Brain pericyte (primary cell): ENCODE results near the gene FBXL14.

Experiments
- DNase-seq: peaks from one replicate; pipeline ENCODE4 v3.0.0-alpha.2; 2012; ENCODE audit warnings: low read depth, low spot score

Gene FBXL14

GRCh38 chr12:1593174-1594005 lies 991 bp downstream of the FBXL14 start:
- DNase-seq = no peak

GRCh38 chr12:1592444-1593173 lies 1.8 kb downstream of the FBXL14 start:
- no peak for DNase-seq

- DNase-seq = no peak
Observed at GRCh38 chr12:1591543-1591942, 2.8 kb downstream of the FBXL14 start.

- DNase-seq = no peak
Observed at GRCh38 chr12:1591034-1591433, 3.3 kb downstream of the FBXL14 start.

- DNase-seq = no peak
Observed at GRCh38 chr12:1590221-1590979, 4.0 kb downstream of the FBXL14 start.

GRCh38 chr12:1588575-1588947 lies 5.8 kb downstream of the FBXL14 start:
- no peak for DNase-seq

GRCh38 chr12:1587927-1588574 lies 6.3 kb downstream of the FBXL14 start:
- no peak for DNase-seq

- no peak for DNase-seq
Observed at GRCh38 chr12:1584326-1584725, 10.1 kb downstream of the FBXL14 start.

- DNase-seq = no peak
Observed at GRCh38 chr12:1583421-1584078, 10.8 kb downstream of the FBXL14 start.

- no peak for DNase-seq
Observed at GRCh38 chr12:1582709-1583050, 11.7 kb downstream of the FBXL14 start.

- DNase-seq = no peak
Observed at GRCh38 chr12:1581973-1582708, 12.2 kb downstream of the FBXL14 start.

GRCh38 chr12:1580526-1580925 lies 13.9 kb downstream of the FBXL14 start:
- no peak for DNase-seq

- no peak for DNase-seq
Observed at GRCh38 chr12:1579651-1580435, 14.5 kb downstream of the FBXL14 start.

- DNase-seq = no peak
Observed at GRCh38 chr12:1576410-1577241, 17.8 kb downstream of the FBXL14 start.

GRCh38 chr12:1575408-1576401 lies 18.7 kb downstream of the FBXL14 start:
- DNase-seq = peak; percentile 86

- DNase-seq = peak; percentile 73
Observed at GRCh38 chr12:1574865-1575259, 19.5 kb downstream of the FBXL14 start.

- DNase-seq = peak; percentile 65
Observed at GRCh38 chr12:1573960-1574864, 20.2 kb downstream of the FBXL14 start.
